ENCODE results near the gene NLK. TPM values are rescaled to one million over a fixed set of nuclear protein-coding genes. Genes with fewer than 3 reads are reported as not detected.

Gene NLK
- total and polyA plus RNA-seq, 10 of the 15 experiments (the other 5 are each of a cell fraction or from before 2014, with no cell fraction given): 5.0 to 22.9 (median 15.0) TPM

DNA sequence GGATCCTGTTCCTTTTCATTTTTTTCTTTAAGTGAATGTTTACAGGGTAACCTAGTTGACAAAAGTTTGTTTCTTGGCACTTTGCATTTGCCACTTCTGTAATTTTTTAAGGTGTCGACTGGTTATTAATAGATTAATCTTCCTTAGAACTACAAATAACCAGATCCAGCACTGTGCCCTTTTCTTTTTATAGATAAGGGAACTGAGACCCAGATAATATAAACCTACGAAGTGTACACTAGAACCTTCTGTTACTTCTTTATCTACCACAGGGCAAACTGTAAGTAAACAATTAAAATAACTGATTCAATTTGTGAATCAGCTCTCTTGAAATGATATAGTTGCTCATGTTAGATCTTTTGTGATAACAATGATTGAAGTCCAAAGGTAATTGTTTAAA lies 55.4 kb downstream of the NLK start:
- BruUV-seq (replicated peaks): no TSS peak
- ChIA-PET CTCF (no interaction called here), POLR2A (interaction anchor here (1.4 kb wide), 1 partner anchor 15 kb away, joined by 3 read pairs; no protein-coding TSS in a partner anchor), RAD21 (ENCODE audit: unreplicated experiment) (interaction anchor here (1.3 kb wide), 1 partner anchor 40 kb away, joined by 3 read pairs; no protein-coding TSS in a partner anchor), SMC1A (ENCODE audit: uncharacterized antibody, unreplicated experiment) (no interaction called here)
- FAIRE-seq: no peak
- no peaks in the 10 kb centered on the region for H4K20me1 ChIP-seq (ENCODE audit: control insufficient read depth, insufficient read depth)
- H3K27ac ChIP-seq (ENCODE audit: control insufficient read depth, insufficient read depth): peak overlapping the region; percentile 51; the same call in 1 of the 2 replicates
- no peak overlapping the region for H3K9ac ChIP-seq (ENCODE audit: control insufficient read depth, insufficient read depth, low read length)
- H3K79me2 ChIP-seq (ENCODE audit: control insufficient read depth, insufficient read depth, low read length): no peaks in the 10 kb centered on the region
- DNase-seq (ENCODE audit: low read depth, low spot score): peak; percentile 20
- H2AFZ ChIP-seq (ENCODE audit: control insufficient read depth, low read depth, low read length): no peak overlapping the region
- no peaks in the 10 kb centered on the region for H3K9me3 ChIP-seq (replicated peaks; ENCODE audit: control insufficient read depth, insufficient read depth, low read length)
- peak; percentile 92 for ATAC-seq
- no peak overlapping the region for H3K4me3 ChIP-seq
- intact Hi-C loops (cut with micrococcal nuclease; ENCODE audit: unreplicated experiment): no loop called here
- H3K36me3 ChIP-seq (ENCODE audit: control insufficient read depth in 2 of 2, insufficient read depth in 2 of 2, low read length in 1 of 2): no peaks in the 10 kb centered on the region
- WGBS (ENCODE audit: insufficient coverage, insufficient replicate concordance, low lambda C conversion rate, missing lambda C conversion rate): 0% methylated on average over 2 of the region's 2 CpGs
- in situ Hi-C loops (cut with MboI): no loop called here
- H3K4me2 ChIP-seq (ENCODE audit: control insufficient read depth, insufficient read depth): peak overlapping the region; percentile 34; the same call in 1 of the 2 replicates
- peaks cover 10% of the 10 kb centered on the region; the same call in 1 of the 2 replicates for H3K4me1 ChIP-seq (ENCODE audit: control insufficient read depth, insufficient read depth, low read length)
- no peaks in the 10 kb centered on the region for H3K27me3 ChIP-seq (replicated peaks in 1 of 2; ENCODE audit: control insufficient read depth in 2 of 2, insufficient read depth in 2 of 2, low read length in 1 of 2)
- no peak for TF ChIP-seq PAX5 (IDR thresholded peaks at IDR 0.05; ENCODE audit: borderline replicate concordance, low read depth, low read length)
- TF ChIP-seq EZH2 (IDR thresholded peaks at IDR 0.05; ENCODE audit: borderline replicate concordance, control insufficient read depth, low read depth, low read length): no peak
- TF ChIP-seq NRF1 (conservative IDR thresholded peaks at IDR 0.05; ENCODE audit: low read depth, low read length): no peak
- no peak for TF ChIP-seq CBX5 (IDR thresholded peaks at IDR 0.05; ENCODE audit: low read depth)
- TF ChIP-seq SUPT20H (IDR thresholded peaks at IDR 0.05; ENCODE audit: borderline replicate concordance, control insufficient read depth, low read depth, low read length): no peak
- no peak for TF ChIP-seq RAD21 (IDR thresholded peaks at IDR 0.05; ENCODE audit: insufficient read depth, low read depth, low read length)
- TF ChIP-seq SMARCA5 (IDR thresholded peaks at IDR 0.05): no peak
- no peak for TF ChIP-seq NKRF (conservative IDR thresholded peaks at IDR 0.05)
- TF ChIP-seq MEF2B (IDR thresholded peaks at IDR 0.05; ENCODE audit: partially characterized antibody, poor library complexity, severe bottlenecking): peak; percentile 87
- TF ChIP-seq BHLHE40 (IDR thresholded peaks at IDR 0.05; ENCODE audit: borderline replicate concordance in 1 of 2, low read depth in 2 of 2, low read length in 1 of 2): no peak
- no peak for TF ChIP-seq STAT1 (conservative IDR thresholded peaks at IDR 0.05)
- TF ChIP-seq NFYB (IDR thresholded peaks at IDR 0.05; ENCODE audit: insufficient read depth, low read depth, low read length): no peak
- TF ChIP-seq ATF7 (IDR thresholded peaks at IDR 0.05; ENCODE audit: low read depth): 0 out of 2 replicates have a peak, but pooled peaks have one; percentile 15
- no peak for TF ChIP-seq SMC3 (IDR thresholded peaks at IDR 0.05; ENCODE audit: borderline replicate concordance, low read length)
- TF ChIP-seq RUNX3 (IDR thresholded peaks at IDR 0.05; ENCODE audit: low read length): peak; percentile 20; the same call in 1 of the 2 replicates
- TF ChIP-seq, protein P1, sequence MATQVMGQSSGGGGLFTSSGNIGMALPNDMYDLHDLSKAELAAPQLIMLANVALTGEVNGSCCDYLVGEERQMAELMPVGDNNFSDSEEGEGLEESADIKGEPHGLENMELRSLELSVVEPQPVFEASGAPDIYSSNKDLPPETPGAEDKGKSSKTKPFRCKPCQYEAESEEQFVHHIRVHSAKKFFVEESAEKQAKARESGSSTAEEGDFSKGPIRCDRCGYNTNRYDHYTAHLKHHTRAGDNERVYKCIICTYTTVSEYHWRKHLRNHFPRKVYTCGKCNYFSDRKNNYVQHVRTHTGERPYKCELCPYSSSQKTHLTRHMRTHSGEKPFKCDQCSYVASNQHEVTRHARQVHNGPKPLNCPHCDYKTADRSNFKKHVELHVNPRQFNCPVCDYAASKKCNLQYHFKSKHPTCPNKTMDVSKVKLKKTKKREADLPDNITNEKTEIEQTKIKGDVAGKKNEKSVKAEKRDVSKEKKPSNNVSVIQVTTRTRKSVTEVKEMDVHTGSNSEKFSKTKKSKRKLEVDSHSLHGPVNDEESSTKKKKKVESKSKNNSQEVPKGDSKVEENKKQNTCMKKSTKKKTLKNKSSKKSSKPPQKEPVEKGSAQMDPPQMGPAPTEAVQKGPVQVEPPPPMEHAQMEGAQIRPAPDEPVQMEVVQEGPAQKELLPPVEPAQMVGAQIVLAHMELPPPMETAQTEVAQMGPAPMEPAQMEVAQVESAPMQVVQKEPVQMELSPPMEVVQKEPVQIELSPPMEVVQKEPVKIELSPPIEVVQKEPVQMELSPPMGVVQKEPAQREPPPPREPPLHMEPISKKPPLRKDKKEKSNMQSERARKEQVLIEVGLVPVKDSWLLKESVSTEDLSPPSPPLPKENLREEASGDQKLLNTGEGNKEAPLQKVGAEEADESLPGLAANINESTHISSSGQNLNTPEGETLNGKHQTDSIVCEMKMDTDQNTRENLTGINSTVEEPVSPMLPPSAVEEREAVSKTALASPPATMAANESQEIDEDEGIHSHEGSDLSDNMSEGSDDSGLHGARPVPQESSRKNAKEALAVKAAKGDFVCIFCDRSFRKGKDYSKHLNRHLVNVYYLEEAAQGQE (IDR thresholded peaks at IDR 0.05; ENCODE audit: low read depth, low read length): no peak

All from GM12878 (cell line).